Osteoblast (primary cell): ENCODE results near the gene FTO. TPM values are rescaled to one million over a fixed set of nuclear protein-coding genes. Genes with fewer than 3 reads are reported as not detected.

Source experiments
- DNase-seq: peaks from one replicate; pipeline ENCODE4 v3.0.0; 2011; ENCODE audit warnings: low spot score, mixed read lengths; ENCODE audit not compliant: insufficient read length; ENCODE audit errors: missing footprints
- H2AFZ ChIP-seq: 2 replicates; pipeline ENCODE4 v1.6.0; 2011; ENCODE audit warnings: mild to moderate bottlenecking, low read length
- H3K27ac ChIP-seq: 2 replicates; pipeline ENCODE4 v1.5.1; 2011; ENCODE audit warnings: mild to moderate bottlenecking, low read depth, low read length, moderate library complexity
- H3K27me3 ChIP-seq: 2 replicates; pipeline ENCODE4 v1.6.0; 2012; ENCODE audit warnings: mild to moderate bottlenecking, control low read depth, inconsistent platforms, low read length, moderate library complexity; ENCODE audit not compliant: insufficient read depth
- H3K36me3 ChIP-seq: 2 replicates; pipeline ENCODE4 v1.5.1; 2011; ENCODE audit warnings: mild to moderate bottlenecking, low read length, control low read depth, moderate library complexity; ENCODE audit not compliant: insufficient read depth
- H3K4me1 ChIP-seq: 2 replicates; pipeline ENCODE4 v1.5.1; 2011; ENCODE audit warnings: mild to moderate bottlenecking, low read length, control low read depth, moderate library complexity; ENCODE audit not compliant: insufficient read depth
- H3K4me2 ChIP-seq: 2 replicates; pipeline ENCODE4 v1.6.0; 2011; ENCODE audit warnings: mild to moderate bottlenecking, low read length; ENCODE audit not compliant: insufficient read depth
- H3K4me3 ChIP-seq: fragments of 200-600 bp; sonication (generic); 3 replicates; pipeline ENCODE4 v1.5.1; 2012; ENCODE audit warnings: mild to moderate bottlenecking, low read length, inconsistent platforms; ENCODE audit not compliant: insufficient read depth
- H3K79me2 ChIP-seq: 2 replicates; pipeline ENCODE4 v1.6.0; 2012; ENCODE audit warnings: mild to moderate bottlenecking, low read length, control low read depth, inconsistent platforms; ENCODE audit not compliant: insufficient read depth
- H3K9me3 ChIP-seq: 2 replicates; pipeline ENCODE4 v1.5.1; 2011; ENCODE audit warnings: low read depth, low read length, control low read depth
- H4K20me1 ChIP-seq: 2 replicates; pipeline ENCODE4 v1.6.0; 2012; ENCODE audit warnings: mild to moderate bottlenecking, low read length, control low read depth; ENCODE audit not compliant: insufficient read depth
- total RNA-seq: library from RNA; depleted of rRNA; stranded (reverse); fragments of >200 nt; gene quantifications from 2 replicates; pipeline ENCODE4 v1.2.3, GENCODE V29; 2012
- TF ChIP-seq, protein P1 (sequence below): IDR thresholded peaks from 2 replicates; pipeline ENCODE4 v1.5.1; 2011; ENCODE audit warnings: mild to moderate bottlenecking, low read depth, low read length, moderate library complexity; ENCODE audit errors: extremely low read depth

FTO gene
- total RNA-seq, 1 donor: 152 TPM

DNA sequence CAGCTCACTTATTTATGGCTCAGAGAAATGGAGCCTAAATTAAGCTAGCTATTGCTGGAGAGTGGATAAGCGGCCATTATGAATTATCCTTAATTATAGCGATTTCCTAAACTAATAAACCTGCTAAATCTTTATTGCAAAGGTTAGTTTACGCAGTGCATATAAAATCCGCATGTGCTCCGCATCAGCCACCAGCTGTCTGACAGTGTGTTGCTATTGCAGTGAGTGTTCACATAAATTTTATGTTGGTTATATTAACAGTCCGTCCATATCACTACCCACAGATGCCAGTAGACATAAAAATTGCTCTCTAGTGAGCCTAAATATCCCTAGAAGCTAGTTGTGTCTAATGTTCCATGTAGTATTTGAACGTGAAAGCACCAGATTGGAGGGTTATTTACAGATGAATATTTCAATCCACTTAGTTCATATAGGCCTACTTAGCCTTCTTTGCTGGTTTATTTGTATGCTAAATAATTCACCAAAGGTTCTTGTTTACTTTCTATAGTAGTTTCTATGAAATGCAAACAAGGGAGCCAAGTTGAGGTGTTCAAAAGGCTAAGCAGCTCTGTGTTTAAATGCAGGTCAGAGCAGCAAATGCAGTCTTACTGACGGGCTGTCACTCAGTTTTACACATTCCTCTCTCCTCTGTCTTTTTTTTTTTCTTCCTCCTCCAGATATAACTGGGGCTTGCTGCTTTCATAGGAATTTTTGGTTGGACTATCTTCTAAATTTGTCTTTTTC, 363.5 kb downstream of the FTO start:
- no peak for DNase-seq
- Histone ChIP-seq H4K20me1 (no peaks in the 10 kb centered on the region), H3K79me2 (no peaks in the 10 kb centered on the region), H3K4me2 (no peak overlapping the region), H3K27me3 (no peaks in the 10 kb centered on the region), H3K9me3 (no peaks in the 10 kb centered on the region), H3K36me3 (no peaks in the 10 kb centered on the region), H3K4me1 (no peaks in the 10 kb centered on the region), H2AFZ (no peak overlapping the region), H3K4me3 (no peak overlapping the region), H3K27ac (no peak overlapping the region)
- TF ChIP-seq, protein P1, sequence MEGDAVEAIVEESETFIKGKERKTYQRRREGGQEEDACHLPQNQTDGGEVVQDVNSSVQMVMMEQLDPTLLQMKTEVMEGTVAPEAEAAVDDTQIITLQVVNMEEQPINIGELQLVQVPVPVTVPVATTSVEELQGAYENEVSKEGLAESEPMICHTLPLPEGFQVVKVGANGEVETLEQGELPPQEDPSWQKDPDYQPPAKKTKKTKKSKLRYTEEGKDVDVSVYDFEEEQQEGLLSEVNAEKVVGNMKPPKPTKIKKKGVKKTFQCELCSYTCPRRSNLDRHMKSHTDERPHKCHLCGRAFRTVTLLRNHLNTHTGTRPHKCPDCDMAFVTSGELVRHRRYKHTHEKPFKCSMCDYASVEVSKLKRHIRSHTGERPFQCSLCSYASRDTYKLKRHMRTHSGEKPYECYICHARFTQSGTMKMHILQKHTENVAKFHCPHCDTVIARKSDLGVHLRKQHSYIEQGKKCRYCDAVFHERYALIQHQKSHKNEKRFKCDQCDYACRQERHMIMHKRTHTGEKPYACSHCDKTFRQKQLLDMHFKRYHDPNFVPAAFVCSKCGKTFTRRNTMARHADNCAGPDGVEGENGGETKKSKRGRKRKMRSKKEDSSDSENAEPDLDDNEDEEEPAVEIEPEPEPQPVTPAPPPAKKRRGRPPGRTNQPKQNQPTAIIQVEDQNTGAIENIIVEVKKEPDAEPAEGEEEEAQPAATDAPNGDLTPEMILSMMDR: no peak

DNA sequence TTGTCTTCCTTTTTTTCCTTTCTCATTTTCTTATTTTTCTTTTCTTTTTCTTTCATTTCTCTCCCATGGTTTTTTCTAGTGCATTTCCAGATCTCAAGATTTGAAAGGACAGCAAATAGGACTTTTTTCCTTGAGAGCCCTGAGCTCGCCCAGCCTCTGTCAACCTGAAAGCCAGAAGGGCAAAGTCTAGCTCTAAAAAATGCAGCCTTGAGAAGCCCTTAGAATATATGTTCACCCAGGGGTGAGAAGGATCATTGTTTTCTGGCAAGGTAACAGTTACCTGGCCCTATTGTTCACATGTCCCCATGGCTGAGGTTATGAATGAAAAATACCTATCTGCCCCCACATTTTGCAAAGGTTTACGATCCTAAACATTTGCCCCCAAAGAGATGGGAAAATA, 364.3 kb downstream of the FTO start:
- TF ChIP-seq, protein P1: no peak
- Histone ChIP-seq H3K27ac (no peak overlapping the region), H3K27me3 (no peaks in the 10 kb centered on the region), H3K4me2 (no peak overlapping the region), H3K9me3 (no peaks in the 10 kb centered on the region), H3K79me2 (no peaks in the 10 kb centered on the region), H4K20me1 (no peaks in the 10 kb centered on the region), H3K36me3 (no peaks in the 10 kb centered on the region), H3K4me3 (no peak overlapping the region), H3K4me1 (no peaks in the 10 kb centered on the region), H2AFZ (no peak overlapping the region)
- no peak for DNase-seq

DNA sequence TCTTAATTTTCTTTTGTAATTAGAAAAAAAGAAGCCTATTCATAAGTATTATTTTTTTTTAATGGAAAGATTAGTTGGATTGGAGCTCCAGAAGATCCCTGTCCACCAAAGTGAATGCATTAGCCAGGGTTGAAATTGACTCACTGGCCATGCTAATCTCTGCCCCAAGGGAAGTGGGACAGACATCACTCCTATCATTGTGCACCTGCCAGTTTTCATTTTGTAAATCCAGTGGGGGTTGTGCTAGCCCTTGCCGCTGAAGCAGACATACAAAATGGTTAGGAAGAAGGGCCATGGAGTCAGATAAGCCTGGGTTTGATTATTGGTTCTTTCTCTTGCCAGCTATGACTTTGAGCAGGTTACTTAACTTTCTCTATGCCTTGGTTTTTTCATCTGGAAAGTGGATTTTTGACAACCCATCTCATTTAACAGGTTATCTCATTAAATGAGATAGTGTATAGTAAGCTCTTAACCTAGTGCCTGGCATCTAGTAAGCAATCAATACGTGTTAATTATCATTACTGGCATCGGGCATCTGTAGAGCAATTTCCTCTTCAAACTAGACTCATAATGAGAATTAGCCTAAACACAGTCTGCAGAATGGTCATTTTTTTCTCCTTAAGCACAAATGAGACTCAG, 365.8 kb downstream of the FTO start:
- no peak overlapping the region for H3K4me2 ChIP-seq
- H3K27ac ChIP-seq: no peak overlapping the region
- no peak overlapping the region for H2AFZ ChIP-seq
- no peaks in the 10 kb centered on the region for H3K36me3 ChIP-seq
- no peaks in the 10 kb centered on the region for H3K27me3 ChIP-seq
- H3K9me3 ChIP-seq: no peaks in the 10 kb centered on the region
- no peaks in the 10 kb centered on the region for H3K79me2 ChIP-seq
- DNase-seq: no peak
- TF ChIP-seq, protein P1: no peak
- H3K4me3 ChIP-seq: no peak overlapping the region
- H3K4me1 ChIP-seq: no peaks in the 10 kb centered on the region
- no peaks in the 10 kb centered on the region for H4K20me1 ChIP-seq

DNA sequence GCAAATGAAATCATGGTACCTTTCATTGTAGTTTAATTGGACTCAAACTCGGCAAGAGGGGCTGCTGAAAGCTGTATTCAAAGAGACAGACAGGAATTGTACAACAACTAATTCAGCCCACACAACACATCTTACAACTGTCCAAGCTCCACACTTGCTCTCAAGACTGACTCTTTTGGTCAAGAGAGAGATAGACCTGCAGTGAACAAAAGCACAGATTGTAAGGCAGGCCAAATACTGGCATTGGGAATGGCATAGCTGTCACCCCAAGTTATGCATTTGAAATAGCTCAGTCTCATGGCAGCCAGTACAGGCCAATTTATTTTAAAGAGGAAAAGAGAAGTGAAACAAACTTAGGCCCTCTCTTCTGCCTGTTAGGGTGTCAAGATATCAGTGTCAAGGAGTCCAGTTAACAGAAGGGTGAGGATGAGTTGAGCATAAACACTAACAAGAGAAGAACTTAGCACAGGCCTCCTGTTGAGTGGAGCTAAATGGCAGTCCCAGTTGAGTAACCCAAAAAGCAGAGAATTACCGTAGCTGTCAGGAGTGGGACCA, 366.9 kb downstream of the FTO start:
- H2AFZ ChIP-seq: no peak overlapping the region
- H3K4me3 ChIP-seq: no peak overlapping the region
- no peaks in the 10 kb centered on the region for H3K4me1 ChIP-seq
- no peaks in the 10 kb centered on the region for H3K79me2 ChIP-seq
- H4K20me1 ChIP-seq: no peaks in the 10 kb centered on the region
- H3K9me3 ChIP-seq: no peaks in the 10 kb centered on the region
- no peaks in the 10 kb centered on the region for H3K27me3 ChIP-seq
- no peaks in the 10 kb centered on the region for H3K36me3 ChIP-seq
- DNase-seq: no peak
- TF ChIP-seq, protein P1: no peak
- no peak overlapping the region for H3K4me2 ChIP-seq
- H3K27ac ChIP-seq: no peak overlapping the region
